Ectodermal cell (in vitro differentiated cells): Measurements from ENCODE around the gene LARGE1.
"Not testable (repeated sequence)": the region's sequence is repeated elsewhere in the genome, so short reads cannot be mapped to it uniquely, and the experiment has no call there.

ENCODE experiments used
- H3K27ac ChIP-seq: 2 replicates; pipeline ENCODE4 v1.7.0; 2013; ENCODE audit warnings: mild to moderate bottlenecking, low read depth, low read length; ENCODE audit not compliant: insufficient read depth, poor library complexity, severe bottlenecking
- H3K27me3 ChIP-seq: 2 replicates; pipeline ENCODE4 v1.7.0; 2013; ENCODE audit warnings: mild to moderate bottlenecking, low read length; ENCODE audit not compliant: insufficient read depth, control insufficient read depth, poor library complexity, severe bottlenecking
- H3K36me3 ChIP-seq: one replicate; pipeline ENCODE4 v1.7.0; 2013; ENCODE audit warnings: low read length; ENCODE audit not compliant: control insufficient read depth, insufficient read depth
- H3K4me1 ChIP-seq: one replicate; pipeline ENCODE4 v1.7.0; 2013; ENCODE audit warnings: low read length; ENCODE audit not compliant: control insufficient read depth, insufficient read depth
- H3K4me3 ChIP-seq: 2 replicates; pipeline ENCODE4 v1.7.0; 2013; ENCODE audit warnings: low read depth, low read length, control low read depth; ENCODE audit not compliant: insufficient read depth
- H3K9me3 ChIP-seq: 2 replicates; pipeline ENCODE4 v1.7.0; 2013; ENCODE audit warnings: mild to moderate bottlenecking, low read length, moderate library complexity; ENCODE audit not compliant: control insufficient read depth
- WGBS, 2 experiments: methylation state at CpG; one replicate each; pipeline ENCODE4 v1.1.7; 2013; ENCODE audit warnings: missing lambda C conversion rate in 2 of 2; 5-methylcytosine and 5-hydroxymethylcytosine counted together

The LARGE1 gene

DNA sequence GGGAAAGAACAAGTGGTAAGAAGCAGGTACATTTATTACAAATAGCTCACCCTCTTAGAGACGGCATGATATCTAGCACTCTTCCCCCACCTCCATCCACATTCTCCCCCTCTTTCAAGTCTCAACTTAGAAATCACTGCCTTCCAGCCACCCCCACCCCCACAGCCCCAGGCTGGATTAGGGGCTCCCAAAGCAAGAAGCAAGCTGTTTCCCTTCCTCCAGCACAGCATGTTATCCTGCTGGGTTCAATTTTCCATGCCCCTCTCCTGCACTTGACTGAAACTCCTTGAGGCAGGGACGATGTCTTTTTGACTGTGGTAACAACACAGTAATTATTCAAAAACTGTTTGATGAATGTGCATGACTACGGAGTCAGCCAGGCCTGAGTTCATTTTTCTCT is 350.7 kb downstream of the LARGE1 start:
- no peak overlapping the region for H3K4me3 ChIP-seq
- 17 to 23% methylated on average over 3 of the region's 3 CpGs for WGBS, 2 experiments
- peaks cover 15% of the 10 kb centered on the region for H3K4me1 ChIP-seq
- no peak overlapping the region for H3K27ac ChIP-seq
- H3K9me3 ChIP-seq = no peaks in the 10 kb centered on the region
- no peaks in the 10 kb centered on the region for H3K36me3 ChIP-seq
- no peaks in the 10 kb centered on the region for H3K27me3 ChIP-seq

DNA sequence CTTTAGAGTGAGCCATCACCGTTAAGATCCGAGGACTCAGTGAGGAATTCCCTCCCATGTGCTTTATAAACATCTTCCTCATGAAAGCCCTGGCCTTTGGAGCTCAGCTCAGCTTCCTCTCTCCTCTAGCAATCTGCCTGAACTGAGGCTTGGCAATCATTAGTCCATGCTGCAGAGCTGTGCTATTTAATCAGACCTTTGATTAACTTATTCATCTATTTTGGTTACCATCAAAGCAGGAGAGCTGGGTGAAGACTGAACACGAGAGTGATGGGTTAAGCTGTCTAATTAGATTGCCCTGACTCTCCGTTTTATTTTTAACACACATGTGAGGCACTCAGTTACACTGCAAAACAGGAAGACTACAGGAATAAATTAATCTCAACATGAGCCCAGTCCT is 351.3 kb downstream of the LARGE1 start:
- Histone ChIP-seq H3K27ac (no peak overlapping the region), H3K36me3 (no peaks in the 10 kb centered on the region), H3K4me1 (peaks cover 15% of the 10 kb centered on the region), H3K4me3 (no peak overlapping the region), H3K9me3 (no peaks in the 10 kb centered on the region), H3K27me3 (no peaks in the 10 kb centered on the region)
- 72% methylated on average over 4 of the region's 4 CpGs for WGBS, 2 experiments

DNA sequence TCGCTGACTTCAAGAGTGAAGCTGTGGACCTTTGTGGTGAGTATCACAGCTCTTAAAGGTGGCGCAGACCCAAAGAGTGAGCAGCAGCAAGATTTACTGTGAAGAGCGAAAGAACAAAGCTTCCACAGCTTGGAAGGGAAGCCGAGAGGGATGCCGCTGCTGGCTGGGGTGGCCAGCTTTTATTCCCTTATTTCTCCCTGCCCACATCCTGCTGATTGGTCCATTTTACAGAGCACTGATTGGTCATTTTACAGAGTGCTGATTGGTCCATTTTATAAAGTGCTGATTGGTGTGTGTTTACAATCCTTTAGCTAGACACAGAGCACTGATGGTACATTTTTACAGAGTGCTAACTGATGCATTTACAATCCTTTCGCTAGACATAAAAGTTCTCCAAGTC is 353.8 kb downstream of the LARGE1 start:
- H3K36me3 ChIP-seq = not testable (repeated sequence)
- H3K4me1 ChIP-seq = peaks cover 15% of the 10 kb centered on the region
- WGBS, 2 experiments = 93% methylated on average over 6 of the region's 6 CpGs

DNA sequence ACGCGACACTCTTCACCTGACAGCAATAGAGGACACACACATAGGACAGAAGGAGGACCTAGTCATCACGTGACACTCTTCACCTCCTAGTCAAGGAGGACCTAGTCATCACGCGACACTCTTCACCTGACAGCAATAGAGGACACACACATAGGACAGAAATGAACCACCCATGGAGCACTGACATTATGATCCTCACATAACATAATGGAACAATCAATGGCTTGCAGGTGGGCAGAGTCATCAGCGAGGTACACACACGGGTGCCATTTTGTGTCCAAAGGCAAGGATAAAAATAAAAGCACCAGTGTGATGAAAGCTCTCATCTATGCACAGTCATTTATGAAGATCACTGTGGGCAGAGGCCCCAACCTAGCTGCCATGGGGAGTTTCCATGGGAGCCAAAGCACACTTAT is 354.7 kb downstream of the LARGE1 start:
- Histone ChIP-seq H3K27ac (no peak overlapping the region), H3K4me1 (peaks cover 15% of the 10 kb centered on the region), H3K36me3 (no peaks in the 10 kb centered on the region), H3K27me3 (no peaks in the 10 kb centered on the region), H3K4me3 (no peak overlapping the region), H3K9me3 (no peaks in the 10 kb centered on the region)
- WGBS, 2 experiments = 94 to 98% methylated on average over 7 of the region's 7 CpGs

More for the DNA sequence above, 353.8 kb downstream of the LARGE1 start:
- not testable (repeated sequence) for H3K27ac ChIP-seq, H3K4me3 ChIP-seq, H3K27me3 ChIP-seq, H3K9me3 ChIP-seq

DNA sequence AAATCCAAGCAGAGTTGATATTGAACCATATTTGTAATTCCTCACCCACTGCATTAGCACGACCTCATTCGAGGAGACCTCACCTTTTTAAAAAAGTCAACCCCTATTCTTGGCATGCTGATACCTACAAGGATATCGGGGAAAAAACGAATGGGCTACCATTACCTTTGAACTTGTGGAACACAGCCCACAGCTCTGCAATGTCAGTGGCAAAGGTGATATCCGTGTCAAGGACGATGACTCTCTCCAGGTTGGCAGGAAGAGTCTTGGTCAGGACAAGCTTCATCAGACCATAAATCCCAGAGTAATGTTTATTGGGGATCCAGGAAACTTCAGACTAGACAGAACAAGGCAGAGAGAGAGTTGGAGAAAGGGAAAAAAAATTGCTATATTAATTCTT is 355.6 kb downstream of the LARGE1 start:
- H3K4me3 ChIP-seq = no peak overlapping the region
- no peaks in the 10 kb centered on the region for H3K9me3 ChIP-seq
- H3K27me3 ChIP-seq = no peaks in the 10 kb centered on the region
- H3K4me1 ChIP-seq = peaks cover 10% of the 10 kb centered on the region
- H3K27ac ChIP-seq = no peak overlapping the region
- no peaks in the 10 kb centered on the region for H3K36me3 ChIP-seq
- WGBS, 2 experiments = 94 to 95% methylated on average over 6 of the region's 6 CpGs

DNA sequence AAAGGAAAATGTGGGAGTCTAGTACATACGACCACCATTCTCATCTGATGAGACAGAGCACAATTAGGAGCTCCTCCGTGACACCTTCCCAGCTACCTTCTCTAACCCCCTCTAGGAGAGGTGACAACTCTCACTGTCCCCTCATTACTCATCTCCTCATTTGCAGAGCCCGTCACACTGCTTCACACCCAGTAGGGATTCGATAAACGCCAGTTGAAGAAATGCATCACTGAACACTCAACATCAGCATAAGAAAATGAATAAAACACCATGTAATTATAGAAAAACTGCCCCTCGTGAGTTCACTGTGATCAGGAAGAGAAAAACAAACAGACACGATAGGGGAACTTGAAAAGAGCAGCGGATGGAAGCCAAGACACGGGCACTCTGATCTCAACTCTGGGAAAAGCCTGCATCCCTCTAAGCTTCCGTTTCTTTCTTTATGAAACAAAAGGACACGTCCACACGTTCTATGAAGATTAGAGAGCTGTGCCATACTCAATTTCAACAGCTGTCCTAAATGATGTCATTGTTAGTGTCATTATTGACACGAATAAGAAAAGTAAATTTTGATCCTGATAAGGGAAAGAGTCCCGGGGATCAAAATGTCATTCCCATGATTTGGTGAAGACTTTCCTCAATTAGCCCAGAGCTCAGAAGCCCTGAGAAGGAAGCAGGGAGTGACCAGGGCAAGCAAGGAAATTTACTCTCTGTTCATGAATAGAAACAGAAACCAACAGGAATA is 356.9 kb downstream of the LARGE1 start:
- Histone ChIP-seq H3K4me3 (no peak overlapping the region), H3K9me3 (no peaks in the 10 kb centered on the region), H3K36me3 (no peaks in the 10 kb centered on the region), H3K4me1 (no peaks in the 10 kb centered on the region), H3K27ac (no peak overlapping the region), H3K27me3 (no peaks in the 10 kb centered on the region)
- WGBS, 2 experiments = 78 to 79% methylated on average over 14 of the region's 14 CpGs

DNA sequence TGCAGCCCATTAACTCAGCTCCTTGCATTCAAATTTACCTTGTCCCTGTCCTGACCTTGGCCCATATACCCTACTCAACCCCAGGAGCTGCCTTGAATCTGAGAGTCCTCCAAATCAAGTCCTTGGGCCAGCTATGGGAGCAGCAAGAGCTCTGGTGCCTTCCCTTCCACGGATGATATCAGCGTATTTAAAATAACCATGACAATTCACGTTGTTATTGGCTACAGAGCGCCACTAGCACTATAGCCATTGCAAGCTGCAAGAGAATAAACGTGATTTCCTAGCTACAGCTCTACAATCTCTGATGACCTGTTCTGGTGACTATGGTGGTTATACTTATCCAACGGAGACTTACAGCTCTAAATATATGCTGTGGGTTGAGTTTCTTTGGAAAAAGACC is 357.8 kb downstream of the LARGE1 start:
- H3K4me1 ChIP-seq = no peaks in the 10 kb centered on the region
- H3K27ac ChIP-seq = no peak overlapping the region
- no peaks in the 10 kb centered on the region for H3K9me3 ChIP-seq
- WGBS, 2 experiments = 89 to 93% methylated on average over 6 of the region's 6 CpGs
- no peaks in the 10 kb centered on the region for H3K27me3 ChIP-seq
- H3K36me3 ChIP-seq = no peaks in the 10 kb centered on the region
- no peak overlapping the region for H3K4me3 ChIP-seq

DNA sequence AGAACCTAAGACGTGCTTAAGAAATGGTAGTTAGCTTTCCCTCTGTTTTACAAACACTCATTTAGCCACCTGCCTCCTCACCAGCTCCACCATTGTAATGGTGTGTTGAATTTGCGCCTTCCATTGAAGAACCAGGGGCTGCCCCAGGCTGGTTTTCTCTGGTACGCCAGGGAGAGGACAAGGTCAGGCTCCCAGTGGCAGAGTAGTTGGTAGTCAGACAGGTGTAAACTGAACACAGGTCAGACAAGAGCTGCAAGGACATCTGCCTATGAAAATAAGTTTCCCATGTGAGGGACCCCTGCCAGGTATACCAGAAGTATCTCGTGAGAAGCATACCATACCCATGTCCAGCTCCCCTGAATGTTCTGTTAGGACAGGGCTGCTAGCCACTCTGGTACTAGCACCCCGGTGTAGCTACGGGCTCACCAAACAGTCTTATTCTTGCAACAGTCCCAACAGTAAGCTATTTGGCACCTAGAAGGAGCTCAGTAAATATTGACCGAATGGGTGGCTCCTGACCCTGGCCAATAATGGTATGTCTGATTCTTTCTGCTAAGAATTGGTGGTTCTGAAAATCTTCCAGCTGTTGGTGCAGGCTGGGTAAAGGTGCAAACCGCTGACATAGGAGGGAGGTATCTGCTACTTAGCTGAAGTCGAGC is 359.0 kb downstream of the LARGE1 start:
- no peak overlapping the region for H3K27ac ChIP-seq
- no peaks in the 10 kb centered on the region for H3K27me3 ChIP-seq
- 94 to 97% methylated on average over 9 of the region's 9 CpGs for WGBS, 2 experiments
- H3K36me3 ChIP-seq = no peaks in the 10 kb centered on the region
- H3K4me3 ChIP-seq = no peak overlapping the region
- H3K4me1 ChIP-seq = no peaks in the 10 kb centered on the region
- H3K9me3 ChIP-seq = no peaks in the 10 kb centered on the region

DNA sequence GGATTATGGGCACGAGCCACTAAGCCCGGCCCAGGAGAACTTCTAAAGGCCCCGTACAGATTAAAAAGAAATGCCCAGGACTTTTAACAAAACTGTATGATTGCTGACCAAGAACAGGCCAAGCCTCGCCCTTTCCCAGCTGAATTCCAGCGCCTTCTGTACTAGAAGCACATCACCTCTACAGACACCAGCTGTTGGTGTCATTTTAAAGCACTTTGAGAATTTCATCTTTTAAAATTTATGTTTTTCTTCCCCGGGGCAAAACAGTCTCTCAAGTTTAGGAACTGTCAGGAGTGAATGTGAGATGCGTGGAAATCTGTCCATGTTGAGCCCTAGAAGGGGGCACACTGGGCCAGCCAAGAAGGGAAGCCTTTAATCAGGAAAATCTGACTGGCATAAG is 362.4 kb downstream of the LARGE1 start:
- WGBS, 2 experiments = 95 to 98% methylated on average over 7 of the region's 7 CpGs
- Histone ChIP-seq H3K4me1 (no peaks in the 10 kb centered on the region), H3K27ac (no peak overlapping the region), H3K9me3 (no peaks in the 10 kb centered on the region), H3K4me3 (no peak overlapping the region), H3K27me3 (no peaks in the 10 kb centered on the region), H3K36me3 (no peaks in the 10 kb centered on the region)

DNA sequence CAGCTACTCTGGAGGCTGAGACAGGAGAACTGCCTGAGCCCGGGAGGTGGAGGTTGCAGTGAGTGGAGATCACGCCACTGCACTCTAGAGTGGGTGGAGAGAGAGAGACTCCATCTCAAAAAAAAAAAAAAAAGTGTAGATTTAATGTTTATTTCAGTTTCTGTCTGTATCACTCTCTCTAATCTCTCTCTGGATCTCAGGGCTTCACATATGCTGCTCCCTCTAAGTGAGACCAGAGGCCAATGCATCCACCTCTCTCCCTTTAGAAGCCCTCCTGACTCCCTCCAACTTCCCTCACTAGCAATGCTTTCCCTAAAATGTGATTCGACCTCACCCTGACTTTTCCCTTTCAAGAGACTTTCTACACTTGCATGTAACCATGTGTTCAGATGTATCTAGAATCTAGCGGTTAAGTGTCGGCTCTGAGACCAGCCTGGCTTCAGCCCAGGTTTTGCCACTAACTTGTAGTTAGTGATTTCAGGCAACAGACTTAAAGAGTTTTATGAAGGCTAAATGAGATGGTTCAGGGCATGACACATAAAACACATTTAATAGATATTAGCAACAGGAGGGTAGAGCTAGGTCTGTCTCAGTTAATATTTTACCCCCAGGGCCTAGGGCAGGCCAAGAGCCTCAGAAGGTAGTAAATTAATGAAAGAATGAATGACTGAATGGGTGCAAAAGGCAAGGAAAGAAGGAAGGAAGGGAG is 364.3 kb downstream of the LARGE1 start:
- 89 to 91% methylated on average over 5 of the region's 5 CpGs for WGBS, 2 experiments
- Histone ChIP-seq H3K4me3 (no peak overlapping the region), H3K36me3 (no peaks in the 10 kb centered on the region), H3K9me3 (no peaks in the 10 kb centered on the region), H3K27me3 (no peaks in the 10 kb centered on the region), H3K4me1 (no peaks in the 10 kb centered on the region), H3K27ac (no peak overlapping the region)
